SK-N-SH treated with all-trans-retinoic acid at 6 μM for 48 hours (cell line): Measurements from ENCODE around the gene MRPL3.

Experiments
- ATAC-seq: fragments of 200-7000 bp; cut with Tn5 transposase; 3 replicates; pipeline ENCODE4 v1.9.1; 2020; ENCODE audit warnings: mild to moderate bottlenecking, moderate library complexity
- ARNTL ChIP-seq: fragments of 450-650 bp; formaldehyde crosslinking; IDR thresholded peaks from 2 replicates; pipeline ENCODE4 v1.5.0; 2020; ENCODE audit warnings: low read depth, mild to moderate bottlenecking, moderate library complexity, borderline replicate concordance
- BACH2 ChIP-seq: fragments of 250-450 bp; sonication (Bioruptor Pico); IDR thresholded peaks from 2 replicates; pipeline ENCODE4 v1.9.0; 2021; ENCODE audit warnings: mild to moderate bottlenecking, borderline replicate concordance
- CREB5 ChIP-seq: fragments of 250-450 bp; sonication (Bioruptor Pico); IDR thresholded peaks from 2 replicates; pipeline ENCODE4 v1.5.1; 2020; ENCODE audit warnings: low read depth, mild to moderate bottlenecking, moderate library complexity
- CSDC2 ChIP-seq: fragments of 250-450 bp; sonication (Bioruptor Pico); IDR thresholded peaks from 2 replicates; pipeline ENCODE4 v1.5.0; 2020; ENCODE audit warnings: mild to moderate bottlenecking, moderate library complexity
- CSRNP3 ChIP-seq: fragments of 250-450 bp; sonication (Bioruptor Pico); IDR thresholded peaks from 2 replicates; pipeline ENCODE4 v1.5.1; 2021; ENCODE audit warnings: mild to moderate bottlenecking, moderate library complexity
- ESRRG ChIP-seq: fragments of 250-450 bp; sonication (Bioruptor Pico); IDR thresholded peaks from 2 replicates; pipeline ENCODE4 v1.6.1; 2021; ENCODE audit warnings: mild to moderate bottlenecking
- GLIS3 ChIP-seq: fragments of 250-450 bp; sonication (Bioruptor Pico); IDR thresholded peaks from 2 replicates; pipeline ENCODE4 v1.5.0; 2020; ENCODE audit warnings: mild to moderate bottlenecking, moderate library complexity
- ISL1 ChIP-seq: fragments of 250-450 bp; sonication (Bioruptor Pico); IDR thresholded peaks from 2 replicates; pipeline ENCODE4 v2.1.2; 2022; ENCODE audit warnings: mild to moderate bottlenecking, moderate library complexity
- OSR1 ChIP-seq: fragments of 250-450 bp; sonication (Bioruptor Pico); IDR thresholded peaks from 2 replicates; pipeline ENCODE4 v1.8.0; 2022; ENCODE audit warnings: moderate library complexity, mild to moderate bottlenecking, inconsistent platforms
- POU6F1 ChIP-seq: fragments of 250-450 bp; sonication (Bioruptor Pico); IDR thresholded peaks from 2 replicates; pipeline ENCODE4 v1.8.0; 2021; ENCODE audit warnings: low read depth, mild to moderate bottlenecking, moderate library complexity, borderline replicate concordance
- RARB ChIP-seq: fragments of 250-450 bp; sonication (Bioruptor Pico); IDR thresholded peaks from 2 replicates; pipeline ENCODE4 v1.8.0; 2021; ENCODE audit warnings: mild to moderate bottlenecking, moderate library complexity
- SNAI2 ChIP-seq: fragments of 250-450 bp; sonication (Bioruptor Pico); IDR thresholded peaks from 2 replicates; pipeline ENCODE4 v1.5.0; 2020; ENCODE audit warnings: mild to moderate bottlenecking, moderate library complexity
- TCF4 ChIP-seq: fragments of 250-450 bp; sonication (Bioruptor Pico); IDR thresholded peaks from 2 replicates; pipeline ENCODE4 v1.8.0; 2021; ENCODE audit warnings: mild to moderate bottlenecking, moderate library complexity, borderline replicate concordance
- TOX ChIP-seq: fragments of 250-450 bp; sonication (Bioruptor Pico); IDR thresholded peaks from 2 replicates; pipeline ENCODE4 v1.8.0; 2021; ENCODE audit warnings: mild to moderate bottlenecking, moderate library complexity, borderline replicate concordance
- TSHZ2 ChIP-seq: fragments of 250-450 bp; sonication (Bioruptor Pico); IDR thresholded peaks from 2 replicates; pipeline ENCODE4 v1.5.0; 2020; ENCODE audit warnings: mild to moderate bottlenecking, moderate library complexity
- ZC3H10 ChIP-seq: fragments of 250-450 bp; sonication (Bioruptor Pico); IDR thresholded peaks from 2 replicates; pipeline ENCODE4 v1.5.1; 2021; ENCODE audit warnings: mild to moderate bottlenecking, moderate library complexity
- ZFP3 ChIP-seq: fragments of 250-450 bp; sonication (Bioruptor Pico); IDR thresholded peaks from 2 replicates; pipeline ENCODE4 v1.5.0; 2020; ENCODE audit warnings: mild to moderate bottlenecking, moderate library complexity
- ZNF565 ChIP-seq: fragments of 450-650 bp; formaldehyde crosslinking; conservative IDR thresholded peaks from 2 replicates; pipeline ENCODE4 v1.5.0; 2020; ENCODE audit warnings: low read depth, mild to moderate bottlenecking, moderate library complexity
- ZNF70 ChIP-seq: fragments of 450-650 bp; formaldehyde crosslinking; IDR thresholded peaks from 2 replicates; pipeline ENCODE4 v1.5.0; 2020; ENCODE audit warnings: mild to moderate bottlenecking, moderate library complexity

The MRPL3 gene

GRCh38 chr3:131549340-131549739, 46.6 kb upstream of the MRPL3 start (continued):
- TF ChIP-seq TSHZ2 (CRISPR knock-in tag) (no peak), BACH2 (CRISPR knock-in tag) (no peak), OSR1 (no peak), GLIS3 (CRISPR knock-in tag) (no peak), ZNF70 (CRISPR knock-in tag) (no peak)

- no peak for ATAC-seq
These were observed 44.8 kb upstream of the MRPL3 start for GRCh38 chr3:131547585-131547984.

More at GRCh38 chr3:131547585-131547984, 44.8 kb upstream of the MRPL3 start:
- TF ChIP-seq POU6F1 (no peak), CREB5 (CRISPR knock-in tag) (no peak), ESRRG (no peak), ARNTL (CRISPR knock-in tag) (no peak), ZNF70 (CRISPR knock-in tag) (no peak), TCF4 (CRISPR knock-in tag) (no peak), ISL1 (CRISPR knock-in tag) (no peak), TSHZ2 (CRISPR knock-in tag) (no peak), ZFP3 (CRISPR knock-in tag) (no peak), GLIS3 (CRISPR knock-in tag) (no peak), CSRNP3 (CRISPR knock-in tag) (no peak), TOX (no peak), CSDC2 (CRISPR knock-in tag) (no peak), SNAI2 (no peak), RARB (CRISPR knock-in tag) (no peak), ZNF565 (no peak), ZC3H10 (no peak)
